ENCODE data around the gene SGCA. TPM values are rescaled to one million over a fixed set of nuclear protein-coding genes. Genes with fewer than 3 reads are reported as not detected.

Gene SGCA
- total and polyA plus RNA-seq, 2 of the 13 experiments (the other 11 are each of a cell fraction or from before 2014, with no cell fraction given): not detected

DNA sequence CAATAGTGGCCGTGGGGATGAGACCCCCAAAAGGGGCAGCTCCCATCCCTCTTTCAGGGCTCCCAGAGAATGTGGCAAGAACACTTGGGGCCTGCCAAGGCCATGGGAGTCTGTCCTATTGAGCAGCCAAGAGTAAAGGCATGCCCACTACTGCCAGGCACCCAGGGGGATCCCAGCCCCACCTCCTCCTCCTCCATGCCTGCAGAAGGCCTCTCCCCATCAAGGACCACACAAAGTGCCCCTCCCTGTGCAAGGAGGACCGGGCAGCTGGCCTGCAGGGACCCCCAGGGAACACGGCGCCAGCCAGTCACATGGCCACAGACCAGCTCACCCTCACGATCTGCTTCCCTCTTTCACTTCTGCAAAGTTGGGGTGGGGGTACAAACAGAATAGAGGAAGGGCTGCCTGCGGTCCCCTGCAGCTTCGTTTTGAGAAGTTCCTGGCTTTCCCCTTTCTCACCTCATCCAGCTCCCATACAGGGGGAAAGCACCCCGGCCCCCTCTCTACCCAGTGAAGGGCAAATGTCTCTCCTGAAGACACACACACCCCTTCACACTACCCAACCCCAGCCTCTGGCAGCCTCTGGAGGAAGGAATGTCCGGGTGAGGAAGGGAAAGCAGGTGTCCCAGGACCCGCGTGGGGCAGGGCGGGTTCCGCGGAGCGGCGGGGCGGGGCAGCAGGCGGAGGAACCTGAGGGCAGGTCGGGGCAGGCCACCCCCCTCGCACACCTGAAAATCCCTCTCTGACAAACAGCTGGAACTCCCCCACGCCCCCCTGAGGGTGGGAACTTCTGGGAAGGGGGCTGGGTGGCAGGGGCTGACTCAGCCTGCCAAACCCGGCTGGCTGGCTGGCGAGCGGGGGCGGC lies 17.3 kb upstream of the SGCA start (continued):
- TF ChIP-seq, protein P1, sequence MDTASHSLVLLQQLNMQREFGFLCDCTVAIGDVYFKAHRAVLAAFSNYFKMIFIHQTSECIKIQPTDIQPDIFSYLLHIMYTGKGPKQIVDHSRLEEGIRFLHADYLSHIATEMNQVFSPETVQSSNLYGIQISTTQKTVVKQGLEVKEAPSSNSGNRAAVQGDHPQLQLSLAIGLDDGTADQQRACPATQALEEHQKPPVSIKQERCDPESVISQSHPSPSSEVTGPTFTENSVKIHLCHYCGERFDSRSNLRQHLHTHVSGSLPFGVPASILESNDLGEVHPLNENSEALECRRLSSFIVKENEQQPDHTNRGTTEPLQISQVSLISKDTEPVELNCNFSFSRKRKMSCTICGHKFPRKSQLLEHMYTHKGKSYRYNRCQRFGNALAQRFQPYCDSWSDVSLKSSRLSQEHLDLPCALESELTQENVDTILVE (CRISPR knock-in tag; IDR thresholded peaks at IDR 0.05): no peak
- TF ChIP-seq KMT2B (CRISPR knock-in tag; IDR thresholded peaks at IDR 0.05) (no peak; the same call in 1 of the 2 replicates), ZNF678 (CRISPR knock-in tag; IDR thresholded peaks at IDR 0.05) (no peak), JDP2 (CRISPR knock-in tag; IDR thresholded peaks at IDR 0.05; ENCODE audit: borderline replicate concordance) (no peak), ZNF749 (CRISPR knock-in tag; IDR thresholded peaks at IDR 0.05; ENCODE audit: borderline replicate concordance) (0 out of 2 replicates have a peak, but pooled peaks have one; percentile 1), ZSCAN30 (CRISPR knock-in tag; IDR thresholded peaks at IDR 0.05) (no peak), ZNF33B (CRISPR knock-in tag; IDR thresholded peaks at IDR 0.05) (no peak), SMAD3 (CRISPR knock-in tag; IDR thresholded peaks at IDR 0.05) (no peak), ZNF431 (CRISPR knock-in tag; IDR thresholded peaks at IDR 0.05; ENCODE audit: borderline replicate concordance, low read depth) (no peak), ZNF10 (CRISPR knock-in tag; IDR thresholded peaks at IDR 0.05; ENCODE audit: borderline replicate concordance, low read depth) (no peak), JARID2 (CRISPR knock-in tag; IDR thresholded peaks at IDR 0.05; ENCODE audit: insufficient replicate concordance) (no peak), ZSCAN31 (CRISPR knock-in tag; IDR thresholded peaks at IDR 0.05; ENCODE audit: low read depth) (no peak), STAT5B (CRISPR knock-in tag; IDR thresholded peaks at IDR 0.05) (no peak), HOXA3 (CRISPR knock-in tag; IDR thresholded peaks at IDR 0.05) (peak; percentile 14; the same call in 1 of the 2 replicates), ZNF569 (CRISPR knock-in tag; IDR thresholded peaks at IDR 0.05; ENCODE audit: borderline replicate concordance) (no peak), KDM3A (CRISPR knock-in tag; IDR thresholded peaks at IDR 0.05; ENCODE audit: low read depth) (no peak), SP4 (CRISPR knock-in tag; IDR thresholded peaks at IDR 0.05) (peak; percentile 28; the same call in 1 of the 2 replicates), KDM6A (CRISPR knock-in tag; IDR thresholded peaks at IDR 0.05; ENCODE audit: low read depth) (no peak)
- TF ChIP-seq, protein P2, sequence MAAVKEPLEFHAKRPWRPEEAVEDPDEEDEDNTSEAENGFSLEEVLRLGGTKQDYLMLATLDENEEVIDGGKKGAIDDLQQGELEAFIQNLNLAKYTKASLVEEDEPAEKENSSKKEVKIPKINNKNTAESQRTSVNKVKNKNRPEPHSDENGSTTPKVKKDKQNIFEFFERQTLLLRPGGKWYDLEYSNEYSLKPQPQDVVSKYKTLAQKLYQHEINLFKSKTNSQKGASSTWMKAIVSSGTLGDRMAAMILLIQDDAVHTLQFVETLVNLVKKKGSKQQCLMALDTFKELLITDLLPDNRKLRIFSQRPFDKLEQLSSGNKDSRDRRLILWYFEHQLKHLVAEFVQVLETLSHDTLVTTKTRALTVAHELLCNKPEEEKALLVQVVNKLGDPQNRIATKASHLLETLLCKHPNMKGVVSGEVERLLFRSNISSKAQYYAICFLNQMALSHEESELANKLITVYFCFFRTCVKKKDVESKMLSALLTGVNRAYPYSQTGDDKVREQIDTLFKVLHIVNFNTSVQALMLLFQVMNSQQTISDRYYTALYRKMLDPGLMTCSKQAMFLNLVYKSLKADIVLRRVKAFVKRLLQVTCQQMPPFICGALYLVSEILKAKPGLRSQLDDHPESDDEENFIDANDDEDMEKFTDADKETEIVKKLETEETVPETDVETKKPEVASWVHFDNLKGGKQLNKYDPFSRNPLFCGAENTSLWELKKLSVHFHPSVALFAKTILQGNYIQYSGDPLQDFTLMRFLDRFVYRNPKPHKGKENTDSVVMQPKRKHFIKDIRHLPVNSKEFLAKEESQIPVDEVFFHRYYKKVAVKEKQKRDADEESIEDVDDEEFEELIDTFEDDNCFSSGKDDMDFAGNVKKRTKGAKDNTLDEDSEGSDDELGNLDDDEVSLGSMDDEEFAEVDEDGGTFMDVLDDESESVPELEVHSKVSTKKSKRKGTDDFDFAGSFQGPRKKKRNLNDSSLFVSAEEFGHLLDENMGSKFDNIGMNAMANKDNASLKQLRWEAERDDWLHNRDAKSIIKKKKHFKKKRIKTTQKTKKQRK (IDR thresholded peaks at IDR 0.05; ENCODE audit: low read length): no peak
- TF ChIP-seq, protein P3, sequence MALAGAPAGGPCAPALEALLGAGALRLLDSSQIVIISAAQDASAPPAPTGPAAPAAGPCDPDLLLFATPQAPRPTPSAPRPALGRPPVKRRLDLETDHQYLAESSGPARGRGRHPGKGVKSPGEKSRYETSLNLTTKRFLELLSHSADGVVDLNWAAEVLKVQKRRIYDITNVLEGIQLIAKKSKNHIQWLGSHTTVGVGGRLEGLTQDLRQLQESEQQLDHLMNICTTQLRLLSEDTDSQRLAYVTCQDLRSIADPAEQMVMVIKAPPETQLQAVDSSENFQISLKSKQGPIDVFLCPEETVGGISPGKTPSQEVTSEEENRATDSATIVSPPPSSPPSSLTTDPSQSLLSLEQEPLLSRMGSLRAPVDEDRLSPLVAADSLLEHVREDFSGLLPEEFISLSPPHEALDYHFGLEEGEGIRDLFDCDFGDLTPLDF (CRISPR knock-in tag; IDR thresholded peaks at IDR 0.05): no peak
- TF ChIP-seq, protein P4, sequence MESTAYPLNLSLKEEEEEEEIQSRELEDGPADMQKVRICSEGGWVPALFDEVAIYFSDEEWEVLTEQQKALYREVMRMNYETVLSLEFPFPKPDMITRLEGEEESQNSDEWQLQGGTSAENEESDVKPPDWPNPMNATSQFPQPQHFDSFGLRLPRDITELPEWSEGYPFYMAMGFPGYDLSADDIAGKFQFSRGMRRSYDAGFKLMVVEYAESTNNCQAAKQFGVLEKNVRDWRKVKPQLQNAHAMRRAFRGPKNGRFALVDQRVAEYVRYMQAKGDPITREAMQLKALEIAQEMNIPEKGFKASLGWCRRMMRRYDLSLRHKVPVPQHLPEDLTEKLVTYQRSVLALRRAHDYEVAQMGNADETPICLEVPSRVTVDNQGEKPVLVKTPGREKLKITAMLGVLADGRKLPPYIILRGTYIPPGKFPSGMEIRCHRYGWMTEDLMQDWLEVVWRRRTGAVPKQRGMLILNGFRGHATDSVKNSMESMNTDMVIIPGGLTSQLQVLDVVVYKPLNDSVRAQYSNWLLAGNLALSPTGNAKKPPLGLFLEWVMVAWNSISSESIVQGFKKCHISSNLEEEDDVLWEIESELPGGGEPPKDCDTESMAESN (CRISPR knock-in tag; conservative IDR thresholded peaks at IDR 0.05): 0 out of 2 replicates have a peak, but pooled peaks have one; percentile 42
